HCT116 (cell line): ENCODE measurements around the gene PRRT3. TPM values are rescaled to one million over a fixed set of nuclear protein-coding genes. Genes with fewer than 3 reads are reported as not detected.

Experiments
- ATAC-seq: fragments of 200-7000 bp; cut with Tn5 transposase; 2 replicates; pipeline ENCODE4 v1.9.1; 2020; ENCODE audit warnings: mild to moderate bottlenecking, moderate library complexity
- BruUV-seq: library from RNA; stranded (reverse); fragments of 400-500 nt; replicated peaks from 2 replicates; lab custom pipeline; 2021; lab: Mats Ljungman, UMichigan
- CTCF ChIA-PET: fragments of 300-600 bp; sonication (Branson Sonifier 250); formaldehyde crosslinking; loops from one replicate; lab custom pipeline; 2021; ENCODE audit warnings: antibody characterized with exemption; lab: Charles Lee
- POLR2A ChIA-PET: fragments of 300-600, 350-600 bp; sonication (Branson Sonifier 250); formaldehyde crosslinking; loops from one replicate; lab custom pipeline; 2021; ENCODE audit warnings: antibody characterized with exemption; lab: Charles Lee
- RAD21 ChIA-PET, 2 experiments: fragments of 300-600 bp; sonication (Branson Sonifier 250); formaldehyde crosslinking; loops; one replicate each; lab custom pipeline; 2023; ENCODE audit warnings: low total read pairs in 2 of 2; ENCODE audit not compliant: uncharacterized antibody in 2 of 2, unreplicated experiment in 2 of 2, low non-redundant PET in 1 of 2; lab: Charles Lee
- DNase-seq: peaks from one replicate; pipeline ENCODE4 v3.0.0-alpha.2; 2010; ENCODE audit warnings: low read depth, low spot score
- H2AFZ ChIP-seq: fragments of 200-600 bp; shearing (Covaris generic), sonication (generic); 2 replicates; pipeline ENCODE4 v1.6.1; 2017; ENCODE audit warnings: low read depth, mixed run types, mixed read lengths, antibody characterized with exemption, low read length; ENCODE audit not compliant: poor library complexity, severe bottlenecking
- H3K27ac ChIP-seq: 2 replicates; pipeline ENCODE4 v1.5.1; 2012; ENCODE audit warnings: low read depth, low read length
- H3K27me3 ChIP-seq: fragments of 200-600 bp; sonication (generic); 2 replicates; pipeline ENCODE4 v1.6.1; 2016; ENCODE audit warnings: mixed run types, low read length, mixed read lengths; ENCODE audit not compliant: insufficient read depth
- H3K36me3 ChIP-seq, 2 experiments: fragments of 200-500 bp in 1 of 2; fragments of 200-600 bp in 1 of 2; sonication (Bioruptor generic) in 1 of 2; sonication (generic) in 1 of 2; 2 replicates each; pipeline versions ENCODE4 v1.5.1 to v1.6.1; 2014 to 2016; ENCODE audit warnings: low read length in 2 of 2, inconsistent platforms in 1 of 2, mixed read lengths in 1 of 2, mixed run types in 1 of 2; ENCODE audit not compliant: insufficient read depth in 2 of 2, control insufficient read depth in 1 of 2
- H3K4me1 ChIP-seq, 2 experiments: fragments of 200-600 bp in 1 of 2; sonication (generic) in 1 of 2; 2 replicates each; pipeline versions ENCODE4 v1.5.1 to v1.6.1; 2012 to 2017; ENCODE audit warnings: low read length in 2 of 2, inconsistent platforms in 1 of 2, mild to moderate bottlenecking in 1 of 2, mixed read lengths in 1 of 2, mixed run types in 1 of 2, moderate library complexity in 1 of 2; ENCODE audit not compliant: insufficient read depth in 2 of 2, control insufficient read depth in 1 of 2
- H3K4me2 ChIP-seq: fragments of 200-600 bp; sonication (generic); 2 replicates; pipeline ENCODE4 v1.6.1; 2017; ENCODE audit warnings: mixed run types, low read length, mixed read lengths
- H3K4me3 ChIP-seq, 2 experiments: fragments of 200-600 bp in 1 of 2; sonication (generic) in 1 of 2; replicated peaks in 1 of 2; 2 replicates each; pipeline ENCODE4 v1.5.1; 2011 to 2016; ENCODE audit warnings: low read length in 2 of 2, control low read depth in 1 of 2, low read depth in 1 of 2, mild to moderate bottlenecking in 1 of 2, mixed read lengths in 1 of 2, mixed run types in 1 of 2
- H3K79me2 ChIP-seq: fragments of 200-600 bp; sonication (generic); 2 replicates; pipeline ENCODE4 v1.6.1; 2017; ENCODE audit warnings: mild to moderate bottlenecking, mixed run types, low read length, moderate library complexity, mixed read lengths; ENCODE audit not compliant: insufficient read depth
- H3K9ac ChIP-seq: fragments of 200-600 bp; sonication (generic); 2 replicates; pipeline ENCODE4 v1.6.1; 2016; ENCODE audit warnings: low read length, mixed read lengths
- H3K9me2 ChIP-seq: fragments of 200-600 bp; sonication (generic), shearing (Covaris generic); 2 replicates; pipeline ENCODE4 v1.6.1; 2017; ENCODE audit warnings: mixed run types, mild to moderate bottlenecking, moderate library complexity; ENCODE audit not compliant: insufficient read depth
- H3K9me3 ChIP-seq, 2 experiments: fragments of 200-500 bp in 1 of 2; fragments of 200-600 bp in 1 of 2; sonication (Bioruptor generic) in 1 of 2; sonication (generic) in 1 of 2; 2 replicates each; pipeline ENCODE4 v1.6.1; 2014 to 2017; ENCODE audit warnings: low read length in 2 of 2, mixed read lengths in 2 of 2, inconsistent platforms in 1 of 2, low read depth in 1 of 2, mild to moderate bottlenecking in 1 of 2, mixed run types in 1 of 2, moderate library complexity in 1 of 2; ENCODE audit not compliant: control insufficient read depth in 1 of 2, insufficient read depth in 1 of 2
- H4K20me1 ChIP-seq: fragments of 200-600 bp; sonication (generic), shearing (Covaris generic); 2 replicates; pipeline ENCODE4 v1.6.1; 2017; ENCODE audit warnings: mixed run types, mild to moderate bottlenecking, moderate library complexity; ENCODE audit not compliant: insufficient read depth
- CBX3 ChIP-seq: IDR thresholded peaks from 2 replicates; pipeline ENCODE4 v1.6.1; 2012; ENCODE audit warnings: low read depth
- CEBPB ChIP-seq: IDR thresholded peaks from 2 replicates; pipeline ENCODE4 v1.6.1; 2012; ENCODE audit warnings: low read depth
- CTCF ChIP-seq, 3 experiments: fragments of 200-600 bp in 1 of 3; sonication (generic) in 1 of 3; IDR thresholded peaks in 2 of 3; conservative IDR thresholded peaks in 1 of 3; 2 replicates each; pipeline ENCODE4 v1.5.1; 2012 to 2017; ENCODE audit warnings: low read depth in 2 of 3, low read length in 2 of 3, antibody characterized with exemption in 1 of 3, borderline replicate concordance in 1 of 3, control low read depth in 1 of 3, mild to moderate bottlenecking in 1 of 3, mixed read lengths in 1 of 3, mixed run types in 1 of 3, moderate library complexity in 1 of 3; ENCODE audit not compliant: insufficient read depth in 1 of 3
- EGR1 ChIP-seq: IDR thresholded peaks from 2 replicates; pipeline ENCODE4 v1.6.1; 2012; ENCODE audit warnings: low read depth
- ELF1 ChIP-seq: IDR thresholded peaks from 2 replicates; pipeline ENCODE4 v1.6.1; 2012; ENCODE audit warnings: low read depth, borderline replicate concordance
- EZH2phosphoT487 ChIP-seq: fragments of 200-600 bp; IDR thresholded peaks from 2 replicates; pipeline ENCODE4 v1.6.1; 2018; ENCODE audit warnings: antibody characterized with exemption, borderline replicate concordance
- JUND ChIP-seq: IDR thresholded peaks from 2 replicates; pipeline ENCODE4 v1.6.1; 2012
- MAX ChIP-seq: IDR thresholded peaks from 2 replicates; pipeline ENCODE4 v1.6.1; 2012
- POLR2A ChIP-seq: IDR thresholded peaks from 2 replicates; pipeline ENCODE4 v1.7.0; 2011; ENCODE audit warnings: borderline replicate concordance; ENCODE audit not compliant: insufficient read depth, insufficient read length; ENCODE audit errors: extremely low read depth
- POLR2AphosphoS5 ChIP-seq: IDR thresholded peaks from 2 replicates; pipeline ENCODE4 v1.6.1; 2011; ENCODE audit warnings: mild to moderate bottlenecking, low read depth, low read length, moderate library complexity
- SP1 ChIP-seq: IDR thresholded peaks from 2 replicates; pipeline ENCODE4 v1.6.1; 2012; ENCODE audit warnings: low read depth
- SRF ChIP-seq: IDR thresholded peaks from 2 replicates; pipeline ENCODE4 v1.6.1; 2012; ENCODE audit warnings: low read depth
- TCF7L2 ChIP-seq: IDR thresholded peaks from 2 replicates; pipeline ENCODE4 v1.7.0; 2011; ENCODE audit warnings: borderline replicate concordance, inconsistent platforms; ENCODE audit not compliant: insufficient read depth, insufficient read length; ENCODE audit errors: extremely low read depth
- YY1 ChIP-seq: IDR thresholded peaks from 2 replicates; pipeline ENCODE4 v1.6.1; 2011; ENCODE audit warnings: low read length, low read depth, moderate library complexity, mild to moderate bottlenecking; ENCODE audit not compliant: insufficient replicate concordance; ENCODE audit errors: extremely low read depth
- ZFX ChIP-seq: fragments of 450-650 bp; IDR thresholded peaks from 2 replicates; pipeline ENCODE4 v1.6.1; 2017
- intact Hi-C: fragments of 100-400 bp; cut with micrococcal nuclease; formaldehyde crosslinking; loops from 2 replicates; pipeline ENCODE4 v1.10.0; 2022
- total RNA-seq: library from RNA; stranded (reverse); gene quantifications from one replicate; pipeline ENCODE4 v1.2.1, GENCODE V29; 2021; ENCODE audit not compliant: unreplicated experiment
- TF ChIP-seq, protein P1 (sequence below): IDR thresholded peaks from 2 replicates; pipeline ENCODE4 v1.6.1; 2012; ENCODE audit warnings: low read depth

Gene PRRT3
- total RNA-seq, 1 experiment from 2014 or later = 0.96 TPM

DNA sequence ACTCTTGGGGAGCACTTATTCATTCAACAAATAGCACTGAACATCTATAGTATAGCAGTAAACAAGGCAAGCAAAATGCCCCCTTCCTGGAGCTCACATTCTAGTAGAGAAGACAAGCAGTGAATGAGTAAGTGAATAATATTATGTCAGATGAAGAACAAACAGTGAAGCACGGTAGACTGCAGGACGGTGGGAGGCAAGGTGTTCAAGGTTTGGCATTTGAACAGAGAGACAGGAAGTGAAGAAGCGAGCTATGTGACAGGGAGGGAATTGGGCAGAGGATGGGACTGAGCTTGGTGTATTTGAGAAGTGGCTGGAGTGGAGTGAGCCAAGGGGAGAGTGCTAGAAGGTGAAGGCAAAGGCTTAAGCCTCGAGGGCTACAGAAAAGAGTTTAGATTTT is 17.2 kb downstream of the PRRT3 start:
- Histone ChIP-seq H2AFZ (no peak overlapping the region), H3K4me3 (no peak overlapping the region), H3K9me2 (no peaks in the 10 kb centered on the region)
- TF ChIP-seq SRF (no peak), POLR2AphosphoS5 (no peak), CTCF (IDR thresholded peaks at IDR 0.05 in 2 of 3, conservative IDR thresholded peaks at IDR 0.05 in 1 of 3; ENCODE audit: borderline replicate concordance in 1 of 3, insufficient read depth in 1 of 3, low read depth in 2 of 3, low read length in 2 of 3) (no peak), CEBPB (no peak), EZH2phosphoT487 (no peak), POLR2A (no peak), ELF1 (no peak), CBX3 (no peak), SP1 (no peak), ZFX (no peak), YY1 (no peak), JUND (no peak), MAX (no peak), EGR1 (no peak), TCF7L2 (no peak)
- TF ChIP-seq, protein P1, sequence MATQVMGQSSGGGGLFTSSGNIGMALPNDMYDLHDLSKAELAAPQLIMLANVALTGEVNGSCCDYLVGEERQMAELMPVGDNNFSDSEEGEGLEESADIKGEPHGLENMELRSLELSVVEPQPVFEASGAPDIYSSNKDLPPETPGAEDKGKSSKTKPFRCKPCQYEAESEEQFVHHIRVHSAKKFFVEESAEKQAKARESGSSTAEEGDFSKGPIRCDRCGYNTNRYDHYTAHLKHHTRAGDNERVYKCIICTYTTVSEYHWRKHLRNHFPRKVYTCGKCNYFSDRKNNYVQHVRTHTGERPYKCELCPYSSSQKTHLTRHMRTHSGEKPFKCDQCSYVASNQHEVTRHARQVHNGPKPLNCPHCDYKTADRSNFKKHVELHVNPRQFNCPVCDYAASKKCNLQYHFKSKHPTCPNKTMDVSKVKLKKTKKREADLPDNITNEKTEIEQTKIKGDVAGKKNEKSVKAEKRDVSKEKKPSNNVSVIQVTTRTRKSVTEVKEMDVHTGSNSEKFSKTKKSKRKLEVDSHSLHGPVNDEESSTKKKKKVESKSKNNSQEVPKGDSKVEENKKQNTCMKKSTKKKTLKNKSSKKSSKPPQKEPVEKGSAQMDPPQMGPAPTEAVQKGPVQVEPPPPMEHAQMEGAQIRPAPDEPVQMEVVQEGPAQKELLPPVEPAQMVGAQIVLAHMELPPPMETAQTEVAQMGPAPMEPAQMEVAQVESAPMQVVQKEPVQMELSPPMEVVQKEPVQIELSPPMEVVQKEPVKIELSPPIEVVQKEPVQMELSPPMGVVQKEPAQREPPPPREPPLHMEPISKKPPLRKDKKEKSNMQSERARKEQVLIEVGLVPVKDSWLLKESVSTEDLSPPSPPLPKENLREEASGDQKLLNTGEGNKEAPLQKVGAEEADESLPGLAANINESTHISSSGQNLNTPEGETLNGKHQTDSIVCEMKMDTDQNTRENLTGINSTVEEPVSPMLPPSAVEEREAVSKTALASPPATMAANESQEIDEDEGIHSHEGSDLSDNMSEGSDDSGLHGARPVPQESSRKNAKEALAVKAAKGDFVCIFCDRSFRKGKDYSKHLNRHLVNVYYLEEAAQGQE = no peak
- TF ChIP-seq, all 23 proteins: peak for 0
- RAD21 ChIA-PET = no interaction called here
- Histone ChIP-seq H4K20me1 (no peaks in the 10 kb centered on the region), H3K4me2 (peak overlapping the region; percentile 87), H3K27ac (no peak overlapping the region), H3K9me3 (no peaks in the 10 kb centered on the region), H3K9ac (no peak overlapping the region), H3K36me3 (peaks cover 0 to 4% of the 10 kb centered on the region in 2 experiments; a peak in 1 of 4 replicates), H3K4me1 (peaks cover 9 to 24% of the 10 kb centered on the region in 2 experiments), H3K27me3 (no peaks in the 10 kb centered on the region), H3K79me2 (no peaks in the 10 kb centered on the region)
- DNase-seq (no peak), ATAC-seq (no peak)
- CTCF ChIA-PET = interaction anchor here (6.2 kb wide), 1 partner anchor 11 kb away, joined by 65 read pairs; no protein-coding TSS in a partner anchor
- intact Hi-C loops = loop anchor here (5.0 kb wide), 3 partner anchors 43 to 218 kb away; partner anchors contain the start of genes JAGN1 and RPUSD3
- POLR2A ChIA-PET = interaction anchor here (0.8 kb wide), 1 partner anchor 11 kb away, joined by 4 read pairs; no protein-coding TSS in a partner anchor
- BruUV-seq = no TSS peak
